ENCODE results near the gene CD2BP2. TPM values are rescaled to one million over a fixed set of nuclear protein-coding genes. Genes with fewer than 3 reads are reported as not detected.

Gene CD2BP2
- total and polyA plus RNA-seq, 9 of the 15 experiments (the other 6 are each of a cell fraction or from before 2014, with no cell fraction given) = 3.9 to 51.1 (median 32.8) TPM

- TF ChIP-seq, protein P1, sequence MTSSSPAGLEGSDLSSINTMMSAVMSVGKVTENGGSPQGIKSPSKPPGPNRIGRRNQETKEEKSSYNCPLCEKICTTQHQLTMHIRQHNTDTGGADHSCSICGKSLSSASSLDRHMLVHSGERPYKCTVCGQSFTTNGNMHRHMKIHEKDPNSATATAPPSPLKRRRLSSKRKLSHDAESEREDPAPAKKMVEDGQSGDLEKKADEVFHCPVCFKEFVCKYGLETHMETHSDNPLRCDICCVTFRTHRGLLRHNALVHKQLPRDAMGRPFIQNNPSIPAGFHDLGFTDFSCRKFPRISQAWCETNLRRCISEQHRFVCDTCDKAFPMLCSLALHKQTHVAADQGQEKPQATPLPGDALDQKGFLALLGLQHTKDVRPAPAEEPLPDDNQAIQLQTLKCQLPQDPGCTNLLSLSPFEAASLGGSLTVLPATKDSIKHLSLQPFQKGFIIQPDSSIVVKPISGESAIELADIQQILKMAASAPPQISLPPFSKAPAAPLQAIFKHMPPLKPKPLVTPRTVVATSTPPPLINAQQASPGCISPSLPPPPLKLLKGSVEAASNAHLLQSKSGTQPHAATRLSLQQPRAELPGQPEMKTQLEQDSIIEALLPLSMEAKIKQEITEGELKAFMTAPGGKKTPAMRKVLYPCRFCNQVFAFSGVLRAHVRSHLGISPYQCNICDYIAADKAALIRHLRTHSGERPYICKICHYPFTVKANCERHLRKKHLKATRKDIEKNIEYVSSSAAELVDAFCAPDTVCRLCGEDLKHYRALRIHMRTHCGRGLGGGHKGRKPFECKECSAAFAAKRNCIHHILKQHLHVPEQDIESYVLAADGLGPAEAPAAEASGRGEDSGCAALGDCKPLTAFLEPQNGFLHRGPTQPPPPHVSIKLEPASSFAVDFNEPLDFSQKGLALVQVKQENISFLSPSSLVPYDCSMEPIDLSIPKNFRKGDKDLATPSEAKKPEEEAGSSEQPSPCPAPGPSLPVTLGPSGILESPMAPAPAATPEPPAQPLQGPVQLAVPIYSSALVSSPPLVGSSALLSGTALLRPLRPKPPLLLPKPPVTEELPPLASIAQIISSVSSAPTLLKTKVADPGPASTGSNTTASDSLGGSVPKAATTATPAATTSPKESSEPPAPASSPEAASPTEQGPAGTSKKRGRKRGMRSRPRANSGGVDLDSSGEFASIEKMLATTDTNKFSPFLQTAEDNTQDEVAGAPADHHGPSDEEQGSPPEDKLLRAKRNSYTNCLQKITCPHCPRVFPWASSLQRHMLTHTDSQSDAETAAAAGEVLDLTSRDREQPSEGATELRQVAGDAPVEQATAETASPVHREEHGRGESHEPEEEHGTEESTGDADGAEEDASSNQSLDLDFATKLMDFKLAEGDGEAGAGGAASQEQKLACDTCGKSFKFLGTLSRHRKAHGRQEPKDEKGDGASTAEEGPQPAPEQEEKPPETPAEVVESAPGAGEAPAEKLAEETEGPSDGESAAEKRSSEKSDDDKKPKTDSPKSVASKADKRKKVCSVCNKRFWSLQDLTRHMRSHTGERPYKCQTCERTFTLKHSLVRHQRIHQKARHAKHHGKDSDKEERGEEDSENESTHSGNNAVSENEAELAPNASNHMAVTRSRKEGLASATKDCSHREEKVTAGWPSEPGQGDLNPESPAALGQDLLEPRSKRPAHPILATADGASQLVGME (CRISPR knock-in tag; IDR thresholded peaks at IDR 0.05) = no peak
- TF ChIP-seq TSHZ1 (CRISPR knock-in tag; IDR thresholded peaks at IDR 0.05) = no peak
- no peak for TF ChIP-seq ZNF766 (CRISPR knock-in tag; conservative IDR thresholded peaks at IDR 0.05)
- peak; percentile 85 for TF ChIP-seq GABPA (tag; conservative IDR thresholded peaks at IDR 0.05; ENCODE audit: low read depth)
- TF ChIP-seq ZNF239 (CRISPR knock-in tag; IDR thresholded peaks at IDR 0.05) = no peak
- peak; percentile 74 for TF ChIP-seq ELF4 (CRISPR knock-in tag; IDR thresholded peaks at IDR 0.05)
- no peak for TF ChIP-seq ZNF384 (IDR thresholded peaks at IDR 0.05; ENCODE audit: low read depth, low read length)
- TF ChIP-seq RUNX1 (IDR thresholded peaks at IDR 0.05; ENCODE audit: low read depth) = no peak
- no peak for TF ChIP-seq ILF3 (IDR thresholded peaks at IDR 0.05; ENCODE audit: borderline replicate concordance)
- peak; percentile 41; the same call in 1 of the 2 replicates for TF ChIP-seq BHLHE40 (IDR thresholded peaks at IDR 0.05; ENCODE audit: low read length)
- TF ChIP-seq HMG20A (CRISPR knock-in tag; conservative IDR thresholded peaks at IDR 0.05) = no peak
- TF ChIP-seq NFE2 (IDR thresholded peaks at IDR 0.05; ENCODE audit: low read depth) = no peak
- TF ChIP-seq, protein P2, sequence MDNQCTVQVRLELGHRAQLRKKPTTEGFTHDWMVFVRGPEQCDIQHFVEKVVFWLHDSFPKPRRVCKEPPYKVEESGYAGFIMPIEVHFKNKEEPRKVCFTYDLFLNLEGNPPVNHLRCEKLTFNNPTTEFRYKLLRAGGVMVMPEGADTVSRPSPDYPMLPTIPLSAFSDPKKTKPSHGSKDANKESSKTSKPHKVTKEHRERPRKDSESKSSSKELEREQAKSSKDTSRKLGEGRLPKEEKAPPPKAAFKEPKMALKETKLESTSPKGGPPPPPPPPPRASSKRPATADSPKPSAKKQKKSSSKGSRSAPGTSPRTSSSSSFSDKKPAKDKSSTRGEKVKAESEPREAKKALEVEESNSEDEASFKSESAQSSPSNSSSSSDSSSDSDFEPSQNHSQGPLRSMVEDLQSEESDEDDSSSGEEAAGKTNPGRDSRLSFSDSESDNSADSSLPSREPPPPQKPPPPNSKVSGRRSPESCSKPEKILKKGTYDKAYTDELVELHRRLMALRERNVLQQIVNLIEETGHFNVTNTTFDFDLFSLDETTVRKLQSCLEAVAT (IDR thresholded peaks at IDR 0.05) = peak in 1 of 2 experiments; percentile 98; a peak in 2 of 4 replicates
- no peak; the same call in 1 of the 2 replicates for TF ChIP-seq ATF3 (IDR thresholded peaks at IDR 0.05)
- no peak for TF ChIP-seq ATF3 (CRISPR knock-in tag; conservative IDR thresholded peaks at IDR 0.05)
- TF ChIP-seq ASH1L (IDR thresholded peaks at IDR 0.05; ENCODE audit: borderline replicate concordance, low read depth, partially characterized antibody) = peak; percentile 99
- TF ChIP-seq HLTF (IDR thresholded peaks at IDR 0.05) = no peak
Observed at GRCh38 chr16:30370456-30371247, 15.5 kb upstream of the CD2BP2 start, which contains the start of gene TBC1D10B (continued).
